DMS153 (cell line): ENCODE data around the gene TNRC6B.
"Not testable (repeated sequence)": the region's sequence is repeated elsewhere in the genome, so short reads cannot be mapped to it uniquely, and the experiment has no call there.

Experiments
- DNase-seq: peaks from one replicate; lab custom pipeline; 2025; lab: John Stamatoyannopoulos, UW

The TNRC6B gene

DNA sequence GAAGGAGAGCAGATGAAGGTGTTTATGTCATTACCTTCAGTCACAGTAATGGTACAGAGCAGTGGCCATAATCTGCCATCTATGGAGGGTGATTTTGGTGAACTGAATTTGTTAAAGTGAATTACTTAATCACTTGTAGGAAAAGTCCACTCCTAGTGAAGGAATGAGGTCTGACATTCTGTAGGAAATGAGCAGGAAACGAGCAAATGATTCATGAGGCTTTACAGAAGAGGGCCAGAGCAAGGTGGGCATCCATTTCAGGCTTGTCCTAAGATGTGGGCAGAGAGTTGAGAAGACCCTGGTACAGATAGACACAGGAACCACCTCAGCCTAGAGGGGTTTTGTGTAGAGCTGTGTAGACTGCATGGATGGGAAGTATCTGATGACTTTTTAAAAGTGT is 186.7 kb downstream of the TNRC6B start:
- no peak for DNase-seq

DNA sequence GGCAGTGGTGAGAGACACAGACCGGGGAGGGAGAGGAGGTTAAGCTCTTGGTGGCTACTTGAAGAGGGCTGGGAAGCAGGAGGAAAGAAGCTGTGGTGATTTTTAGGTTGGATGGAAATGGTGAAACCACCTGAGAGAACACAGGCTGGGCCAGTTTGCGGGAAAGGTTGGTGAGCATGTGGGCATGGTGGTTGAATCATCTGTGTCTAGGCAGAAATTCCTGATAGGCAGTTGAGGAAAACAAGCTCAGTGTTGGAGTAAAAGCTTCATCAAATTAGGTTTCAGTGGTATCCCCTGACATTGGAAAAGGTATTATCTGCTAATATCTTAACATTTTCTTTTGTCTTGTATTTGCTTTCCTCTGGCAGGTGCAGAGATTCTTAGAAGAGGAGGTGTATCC is 188.3 kb downstream of the TNRC6B start:
- DNase-seq = no peak

DNA sequence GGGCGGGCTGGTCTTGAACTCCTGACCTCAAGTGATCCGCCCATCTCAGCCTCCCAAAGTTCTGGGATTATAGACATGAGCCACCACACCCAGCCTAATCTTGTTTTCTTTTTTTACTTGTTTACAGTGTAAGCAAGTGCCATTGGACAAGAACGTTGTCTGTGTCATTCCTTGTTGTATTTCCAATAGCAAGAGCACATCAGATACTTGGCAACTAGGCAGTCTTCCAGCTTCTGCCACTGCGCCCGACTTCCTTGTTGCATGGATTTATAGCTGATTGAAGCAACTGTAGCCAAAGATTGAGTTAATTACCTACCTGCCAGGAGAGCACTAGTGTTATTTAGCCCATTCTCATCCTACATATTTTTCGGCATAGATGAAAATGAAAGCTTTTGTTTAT is 189.6 kb downstream of the TNRC6B start:
- no peak for DNase-seq

DNA sequence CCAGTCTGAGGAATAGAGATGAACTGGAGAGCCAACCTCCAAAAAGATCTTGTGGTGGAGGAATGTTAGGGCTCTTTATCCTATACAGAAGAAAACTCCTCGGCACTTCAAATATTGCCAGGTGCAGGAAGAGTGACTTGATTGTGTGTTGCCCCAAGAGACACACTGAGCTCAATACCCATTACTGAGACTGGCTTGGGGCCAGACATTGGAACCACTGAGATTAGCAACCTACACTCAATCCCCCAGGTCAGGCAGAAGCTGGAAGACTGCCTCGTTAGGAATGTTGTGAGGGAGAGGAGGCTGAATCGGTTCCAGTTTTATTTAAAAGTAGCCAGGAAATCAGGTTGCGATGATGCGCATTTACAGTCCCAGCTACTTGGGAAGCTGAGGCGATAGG is 190.3 kb downstream of the TNRC6B start:
- no peak for DNase-seq

DNA sequence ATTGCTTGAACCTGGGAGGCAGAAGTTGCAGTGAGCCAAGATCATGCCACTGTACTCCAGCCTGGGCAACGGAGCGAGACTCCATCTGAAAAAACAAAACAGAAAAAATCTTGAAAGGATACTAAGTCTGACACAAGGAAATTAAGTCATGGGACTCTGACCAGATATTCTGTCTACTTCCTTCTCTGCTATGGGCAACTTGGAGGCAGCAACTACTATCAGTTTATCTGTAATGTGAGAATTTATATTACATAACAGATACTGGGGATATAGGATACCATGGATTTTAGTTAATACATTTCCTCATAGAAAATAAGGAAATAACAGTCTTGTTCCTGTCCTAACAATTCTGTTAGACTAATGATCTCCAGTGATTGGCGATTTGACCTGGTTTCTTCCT is 191.1 kb downstream of the TNRC6B start:
- DNase-seq = no peak

DNA sequence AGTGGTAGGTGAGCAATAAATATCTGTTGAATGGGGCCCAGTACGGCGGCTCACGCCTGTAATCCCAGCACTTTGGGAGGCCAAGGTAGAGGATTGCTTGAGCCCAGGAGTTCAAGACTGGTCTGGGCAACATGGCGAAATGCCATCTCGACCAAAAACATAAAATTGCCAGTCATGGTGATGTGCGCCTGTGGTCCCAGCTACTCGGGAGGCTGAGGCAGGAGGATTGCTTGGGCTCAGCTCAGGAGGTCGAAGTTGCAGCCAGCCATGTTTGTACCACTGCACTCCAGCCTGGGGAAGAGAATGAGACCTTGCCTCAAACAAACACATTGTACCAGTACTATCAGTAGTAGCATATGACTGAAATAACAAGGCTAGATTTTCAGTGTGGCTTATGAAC is 196.8 kb downstream of the TNRC6B start:
- DNase-seq = no peak

DNA sequence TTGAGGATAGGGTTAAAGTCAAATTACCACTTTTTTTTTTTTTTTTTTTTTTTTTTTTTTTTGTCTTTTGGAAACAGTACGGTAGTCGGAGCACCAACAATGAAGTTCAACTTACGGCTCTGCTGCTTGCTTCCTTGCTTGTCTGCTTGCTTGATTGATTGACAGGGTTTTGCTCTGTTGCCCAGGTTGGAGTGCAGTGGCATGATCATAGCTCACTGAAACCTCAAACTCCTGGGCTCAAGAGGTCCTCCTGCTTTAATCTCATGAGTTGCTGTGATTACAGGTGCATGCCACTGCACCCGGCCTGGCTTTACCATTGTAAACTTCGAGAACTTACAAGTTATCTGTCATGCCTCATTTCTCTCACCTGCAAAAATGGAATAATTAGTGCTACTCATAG is 198.4 kb downstream of the TNRC6B start:
- DNase-seq = no peak

DNA sequence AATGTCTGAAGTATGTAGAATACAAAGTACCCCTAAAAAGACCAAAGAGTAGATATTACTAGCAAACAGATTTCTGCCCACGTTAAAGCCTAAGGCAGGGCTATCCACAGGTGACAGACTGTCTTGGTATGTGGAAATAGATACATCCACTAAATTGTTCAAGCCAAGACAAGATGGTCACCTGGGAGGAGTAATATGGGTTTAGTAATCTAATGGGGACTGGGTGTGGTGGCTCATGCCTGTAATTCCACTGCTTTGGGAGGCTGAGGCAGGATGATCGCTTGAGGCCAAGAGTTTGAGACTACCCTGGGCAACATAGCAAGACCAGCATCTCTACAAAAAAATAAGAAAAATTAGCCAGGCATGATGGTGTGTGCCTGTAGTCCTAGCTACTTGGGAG is 200.2 kb downstream of the TNRC6B start:
- no peak for DNase-seq

DNA sequence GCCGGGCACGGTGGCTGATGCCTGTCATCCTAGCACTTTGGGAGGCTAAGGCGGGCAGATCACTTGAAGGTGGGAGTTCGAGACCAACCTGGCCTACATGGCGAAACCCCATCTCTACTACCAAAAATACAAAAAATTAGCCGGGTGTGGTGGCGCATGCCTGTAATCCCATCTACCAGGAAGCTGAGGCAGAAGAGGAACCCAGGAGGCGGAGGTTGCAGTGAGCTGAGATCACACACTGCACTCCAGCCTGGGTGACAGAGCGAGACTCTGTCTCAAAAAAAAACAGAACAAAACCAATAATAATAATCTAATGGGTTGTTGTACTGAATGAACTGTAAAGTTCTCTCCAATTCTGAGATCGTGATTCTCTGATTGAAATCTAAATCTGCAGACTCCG is 200.7 kb downstream of the TNRC6B start:
- DNase-seq = not testable (repeated sequence)

DNA sequence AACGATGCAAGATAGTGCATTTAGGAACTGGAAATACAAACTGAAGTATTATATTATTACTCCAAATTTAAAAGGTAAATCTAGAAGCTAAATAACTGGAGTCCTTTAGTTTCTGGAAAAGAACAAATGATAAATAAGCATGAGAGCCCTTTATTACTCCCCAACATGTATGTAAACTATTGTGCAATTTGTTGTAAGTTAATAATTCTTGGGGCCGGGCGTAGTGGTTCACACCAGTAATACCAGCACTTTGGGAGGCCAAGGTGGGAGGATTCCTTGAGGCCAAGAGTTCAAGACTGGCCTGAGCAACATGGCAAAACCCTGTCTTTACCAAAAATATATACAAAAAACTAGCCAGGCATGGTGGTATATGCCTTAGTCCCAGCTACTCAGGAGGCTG is 203.7 kb downstream of the TNRC6B start:
- no peak for DNase-seq

DNA sequence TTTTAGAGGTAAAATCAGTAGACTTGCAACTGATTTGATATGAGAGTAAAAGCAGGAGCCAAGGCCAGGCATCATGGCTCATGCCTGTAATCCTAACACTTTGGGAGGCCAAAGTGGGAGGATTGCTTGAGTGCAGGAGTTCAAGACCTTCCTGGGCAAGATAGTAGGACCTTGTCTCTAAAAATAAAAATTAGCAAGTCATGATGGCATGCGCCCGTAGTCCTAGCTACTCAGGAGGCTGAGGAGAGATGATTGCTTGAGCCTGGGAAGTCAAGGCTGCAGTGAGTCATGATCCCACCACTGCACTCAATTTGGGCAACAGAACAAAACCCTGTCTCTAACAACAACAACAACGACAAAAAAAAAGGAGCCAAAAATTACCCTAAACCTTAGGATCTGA is 206.2 kb downstream of the TNRC6B start:
- DNase-seq = no peak

DNA sequence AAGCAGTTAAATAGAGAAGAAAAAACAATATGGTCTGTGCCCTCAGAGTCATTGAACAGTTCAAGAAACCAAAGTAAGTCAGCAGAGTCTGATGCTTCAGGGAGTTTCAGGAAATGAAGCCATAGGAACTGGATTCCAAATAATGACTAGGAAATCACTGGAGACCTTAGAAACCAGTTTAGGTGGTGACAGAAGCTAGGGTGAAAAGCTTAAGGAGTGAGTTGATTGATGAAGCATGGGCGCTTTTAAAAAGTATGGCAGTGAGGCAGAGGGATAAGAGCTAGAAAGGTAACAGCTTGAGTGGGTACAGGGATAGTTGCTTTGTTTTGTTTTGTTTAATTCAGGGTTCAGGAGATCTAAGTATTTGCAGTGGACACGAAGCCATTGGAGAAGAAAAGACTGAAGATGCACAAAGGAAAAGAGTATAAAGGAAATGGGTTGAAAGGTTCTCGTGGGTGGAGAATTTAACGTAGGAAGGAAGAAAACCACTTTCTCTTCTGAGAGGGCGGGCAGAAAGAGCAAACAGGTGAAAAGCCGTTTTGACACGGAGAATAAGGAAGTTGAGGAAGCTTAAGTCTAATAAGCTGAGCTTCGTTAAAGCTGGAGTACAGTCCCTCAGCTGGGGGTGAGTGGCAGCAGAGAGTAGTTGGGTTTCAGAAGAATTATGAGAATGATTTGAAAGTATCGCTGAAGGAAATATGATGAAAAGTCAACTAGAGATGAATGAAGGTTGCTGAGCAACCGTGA is 207.5 kb downstream of the TNRC6B start:
- DNase-seq = no peak
